MM.1S (cell line): ENCODE measurements around the gene TMEM131.
A peak's percentile ranks its signal among the peaks of the same experiment; 100 is the strongest.

Experiments
- DNase-seq: peaks from one replicate; pipeline ENCODE4 v3.0.0-alpha.2; 2015
- H2AFZ ChIP-seq: fragments of 300-600 bp; sonication (generic); 2 replicates; pipeline ENCODE4 v1.6.0; 2016; ENCODE audit warnings: antibody characterized with exemption, low read length
- H3F3A ChIP-seq: fragments of 300-600 bp; sonication (generic); 2 replicates; pipeline ENCODE4 v1.6.1; 2016; ENCODE audit warnings: mild to moderate bottlenecking, antibody characterized with exemption, low read length, moderate library complexity, mixed read lengths; ENCODE audit not compliant: insufficient read depth
- H3K27ac ChIP-seq: fragments of 300-600 bp; sonication (generic); 2 replicates; pipeline ENCODE4 v1.5.1; 2016; ENCODE audit warnings: mild to moderate bottlenecking, low read length
- H3K27me3 ChIP-seq: fragments of 300-600 bp; sonication (generic); replicated peaks from 2 replicates; pipeline ENCODE4 v1.6.0; 2016; ENCODE audit warnings: low read length; ENCODE audit not compliant: insufficient read depth
- H3K36me3 ChIP-seq: fragments of 300-600 bp; sonication (generic); replicated peaks from 2 replicates; pipeline ENCODE4 v1.6.1; 2016; ENCODE audit warnings: mild to moderate bottlenecking, low read length, mixed read lengths; ENCODE audit not compliant: insufficient read depth
- H3K4me1 ChIP-seq: fragments of 300-600 bp; sonication (generic); 2 replicates; pipeline ENCODE4 v1.6.1; 2016; ENCODE audit warnings: low read length, mixed read lengths
- H3K4me2 ChIP-seq: fragments of 300-600 bp; sonication (generic); 2 replicates; pipeline ENCODE4 v1.6.0; 2016; ENCODE audit warnings: low read depth, low read length
- H3K4me3 ChIP-seq: fragments of 300-600 bp; sonication (generic); 2 replicates; pipeline ENCODE4 v1.5.1; 2016; ENCODE audit warnings: low read length, mixed read lengths
- H3K79me2 ChIP-seq: fragments of 300-600 bp; sonication (generic); 2 replicates; pipeline ENCODE4 v1.6.1; 2016; ENCODE audit warnings: mixed run types, low read length, mixed read lengths
- H3K9ac ChIP-seq: fragments of 300-600 bp; sonication (generic); 2 replicates; pipeline ENCODE4 v1.6.1; 2016; ENCODE audit warnings: low read length, mixed read lengths
- H3K9me2 ChIP-seq: fragments of 300-600 bp; sonication (generic); replicated peaks from 2 replicates; pipeline ENCODE4 v1.6.1; 2016; ENCODE audit warnings: mild to moderate bottlenecking, low read length, mixed read lengths; ENCODE audit not compliant: insufficient read depth
- H3K9me3 ChIP-seq: fragments of 300-600 bp; sonication (generic); replicated peaks from 2 replicates; pipeline ENCODE4 v1.6.1; 2016; ENCODE audit warnings: mild to moderate bottlenecking, low read length, mixed read lengths; ENCODE audit not compliant: insufficient read depth
- H4K20me1 ChIP-seq: fragments of 300-600 bp; sonication (generic); 2 replicates; pipeline ENCODE4 v1.6.1; 2016; ENCODE audit warnings: mild to moderate bottlenecking, low read length, moderate library complexity, mixed read lengths; ENCODE audit not compliant: insufficient read depth
- CTCF ChIP-seq: fragments of 300-600 bp; sonication (generic); IDR thresholded peaks from 2 replicates; pipeline ENCODE4 v1.5.1; 2016; ENCODE audit warnings: antibody characterized with exemption, low read length, mixed read lengths
- EZH2 ChIP-seq: fragments of 300-600 bp; sonication (generic); optimal IDR thresholded peaks from 2 replicates; pipeline ENCODE3; 2017; ENCODE audit warnings: low read depth, mild to moderate bottlenecking, antibody characterized with exemption, low read length, mixed read lengths
- EZH2phosphoT487 ChIP-seq: fragments of 300-600 bp; sonication (generic); IDR thresholded peaks from 2 replicates; pipeline ENCODE4 v1.6.1; 2018; ENCODE audit warnings: antibody characterized with exemption, low read length

Gene TMEM131

GRCh38 chr2:97871096-97871780, 124.5 kb downstream of the TMEM131 start:
- no peak overlapping the region for H3K4me3 ChIP-seq
- peak overlapping the region; percentile 24; the same call in 1 of the 2 replicates for H3K4me2 ChIP-seq
- no peaks in the 10 kb centered on the region for H3K9me2 ChIP-seq
- no peak for TF ChIP-seq EZH2
- TF ChIP-seq CTCF: no peak
- no peak for TF ChIP-seq EZH2phosphoT487
- peaks cover 10% of the 10 kb centered on the region for H4K20me1 ChIP-seq
- no peaks in the 10 kb centered on the region for H3K36me3 ChIP-seq
- H3F3A ChIP-seq: peaks cover 15% of the 10 kb centered on the region
- H3K9me3 ChIP-seq: no peaks in the 10 kb centered on the region
- peaks cover 24% of the 10 kb centered on the region for H3K4me1 ChIP-seq
- H3K27ac ChIP-seq: no peak overlapping the region
- H3K9ac ChIP-seq: no peak overlapping the region
- H3K27me3 ChIP-seq: no peaks in the 10 kb centered on the region
- no peak overlapping the region for H2AFZ ChIP-seq
- H3K79me2 ChIP-seq: peaks cover 19% of the 10 kb centered on the region
- no peak for DNase-seq

- H3K4me3 ChIP-seq: no peak overlapping the region
- peaks cover 15% of the 10 kb centered on the region for H3F3A ChIP-seq
- H4K20me1 ChIP-seq: peaks cover 10% of the 10 kb centered on the region
- H3K9me2 ChIP-seq: no peaks in the 10 kb centered on the region
- H3K79me2 ChIP-seq: peaks cover 19% of the 10 kb centered on the region
- DNase-seq: peak; percentile 94
- no peaks in the 10 kb centered on the region for H3K27me3 ChIP-seq
- H3K9ac ChIP-seq: no peak overlapping the region
- TF ChIP-seq EZH2 (no peak), CTCF (no peak), EZH2phosphoT487 (no peak)
- H2AFZ ChIP-seq: no peak overlapping the region
- H3K4me2 ChIP-seq: peak overlapping the region; percentile 43
- H3K9me3 ChIP-seq: no peaks in the 10 kb centered on the region
- peak overlapping the region; percentile 13; the same call in 1 of the 2 replicates for H3K27ac ChIP-seq
- no peaks in the 10 kb centered on the region for H3K36me3 ChIP-seq
- H3K4me1 ChIP-seq: peaks cover 24% of the 10 kb centered on the region
These were observed 125.3 kb downstream of the TMEM131 start for GRCh38 chr2:97870396-97870843.

GRCh38 chr2:97869722-97870346, 125.9 kb downstream of the TMEM131 start:
- Histone ChIP-seq H3K9me2 (no peaks in the 10 kb centered on the region), H3K79me2 (peaks cover 19% of the 10 kb centered on the region), H3K36me3 (no peaks in the 10 kb centered on the region), H3K4me1 (peaks cover 24% of the 10 kb centered on the region), H3K4me2 (peak overlapping the region; percentile 43), H3K4me3 (no peak overlapping the region), H3K27ac (peak overlapping the region; percentile 13; the same call in 1 of the 2 replicates), H2AFZ (no peak overlapping the region), H3K9ac (no peak overlapping the region), H3K9me3 (no peaks in the 10 kb centered on the region), H4K20me1 (peaks cover 10% of the 10 kb centered on the region), H3K27me3 (no peaks in the 10 kb centered on the region), H3F3A (peaks cover 15% of the 10 kb centered on the region)
- no peak for DNase-seq
- TF ChIP-seq CTCF (no peak), EZH2 (no peak), EZH2phosphoT487 (no peak)
